ENCODE results near the gene MED6. TPM values are rescaled to one million over a fixed set of nuclear protein-coding genes. Genes with fewer than 3 reads are reported as not detected.

MED6 gene
- total and polyA plus RNA-seq, 9 of the 15 experiments (the other 6 are each of a cell fraction or from before 2014, with no cell fraction given): 16.9 to 52.0 (median 30.4) TPM

DNA sequence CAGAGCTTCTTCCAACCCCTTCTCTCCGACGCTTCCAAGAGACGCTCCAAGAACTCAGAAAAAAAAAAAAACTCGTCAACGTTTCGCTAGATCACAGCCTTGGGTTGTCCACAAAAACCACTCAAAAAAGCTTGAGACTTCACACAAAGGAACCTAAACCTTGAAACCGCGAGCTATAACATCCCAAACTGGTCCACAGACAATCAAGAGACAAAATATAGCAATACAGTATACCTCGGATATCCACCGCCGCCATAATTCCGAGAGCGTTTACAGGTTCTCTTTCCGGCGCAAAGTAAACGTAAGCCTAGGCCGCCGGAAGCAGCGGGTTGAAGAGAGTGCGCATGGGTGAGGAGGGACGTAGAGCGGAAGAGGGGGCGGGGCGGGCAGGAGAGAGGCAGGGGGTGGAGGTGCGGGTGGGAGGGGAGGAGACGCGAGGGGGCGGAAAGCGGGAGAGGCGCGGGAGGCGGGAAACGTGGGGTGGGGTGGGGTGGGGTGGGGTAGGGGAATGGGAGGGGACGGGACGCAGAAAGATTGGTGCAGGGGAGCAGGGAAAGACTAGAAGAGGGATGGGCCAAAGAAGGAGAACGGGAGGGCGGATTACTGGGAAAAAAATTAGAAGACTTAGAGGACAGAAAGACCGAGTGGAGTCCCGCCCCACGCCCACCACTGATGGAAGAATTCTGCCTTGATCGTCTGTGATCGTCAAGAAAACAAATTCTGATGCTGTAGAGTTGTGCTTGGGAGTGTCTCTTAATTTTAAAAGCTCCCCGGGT, at the start of gene MED6 (continued):
- no peak for TF ChIP-seq ZBTB26 (CRISPR knock-in tag; IDR thresholded peaks at IDR 0.05)
- TF ChIP-seq ZNF23 (CRISPR knock-in tag; IDR thresholded peaks at IDR 0.05): no peak
- TF ChIP-seq MAZ (CRISPR knock-in tag; conservative IDR thresholded peaks at IDR 0.05 in 1 of 2, IDR thresholded peaks at IDR 0.05 in 1 of 2): no peak
- TF ChIP-seq, protein P1, sequence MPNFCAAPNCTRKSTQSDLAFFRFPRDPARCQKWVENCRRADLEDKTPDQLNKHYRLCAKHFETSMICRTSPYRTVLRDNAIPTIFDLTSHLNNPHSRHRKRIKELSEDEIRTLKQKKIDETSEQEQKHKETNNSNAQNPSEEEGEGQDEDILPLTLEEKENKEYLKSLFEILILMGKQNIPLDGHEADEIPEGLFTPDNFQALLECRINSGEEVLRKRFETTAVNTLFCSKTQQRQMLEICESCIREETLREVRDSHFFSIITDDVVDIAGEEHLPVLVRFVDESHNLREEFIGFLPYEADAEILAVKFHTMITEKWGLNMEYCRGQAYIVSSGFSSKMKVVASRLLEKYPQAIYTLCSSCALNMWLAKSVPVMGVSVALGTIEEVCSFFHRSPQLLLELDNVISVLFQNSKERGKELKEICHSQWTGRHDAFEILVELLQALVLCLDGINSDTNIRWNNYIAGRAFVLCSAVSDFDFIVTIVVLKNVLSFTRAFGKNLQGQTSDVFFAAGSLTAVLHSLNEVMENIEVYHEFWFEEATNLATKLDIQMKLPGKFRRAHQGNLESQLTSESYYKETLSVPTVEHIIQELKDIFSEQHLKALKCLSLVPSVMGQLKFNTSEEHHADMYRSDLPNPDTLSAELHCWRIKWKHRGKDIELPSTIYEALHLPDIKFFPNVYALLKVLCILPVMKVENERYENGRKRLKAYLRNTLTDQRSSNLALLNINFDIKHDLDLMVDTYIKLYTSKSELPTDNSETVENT (CRISPR knock-in tag; IDR thresholded peaks at IDR 0.05): no peak
- no peak for TF ChIP-seq CREB3L1 (IDR thresholded peaks at IDR 0.05; ENCODE audit: borderline replicate concordance, low read depth)
- no peak for TF ChIP-seq NR3C1 (CRISPR knock-in tag; IDR thresholded peaks at IDR 0.05)
- no peak for TF ChIP-seq BCOR (IDR thresholded peaks at IDR 0.05)
- no peak for TF ChIP-seq CTCFL (IDR thresholded peaks at IDR 0.05; ENCODE audit: borderline replicate concordance, insufficient read depth, low read depth, low read length, poor library complexity, severe bottlenecking)
- TF ChIP-seq TRIM24 (IDR thresholded peaks at IDR 0.05): no peak
- TF ChIP-seq ZBTB11 (CRISPR knock-in tag; IDR thresholded peaks at IDR 0.05): 0 out of 6 replicates have a peak, but pooled peaks of 1 of the 3 experiments have one; percentile 30
- TF ChIP-seq SRSF7 (optimal IDR thresholded peaks at IDR 0.05; ENCODE audit: low read depth, low read length): no peak
- no peak for TF ChIP-seq XRCC3 (IDR thresholded peaks at IDR 0.05)
- TF ChIP-seq IFI16 (CRISPR knock-in tag; IDR thresholded peaks at IDR 0.05): no peak
- no peak for TF ChIP-seq TARDBP (IDR thresholded peaks at IDR 0.05)
- TF ChIP-seq KLF10 (CRISPR knock-in tag; IDR thresholded peaks at IDR 0.05): no peak

All from K562 (cell line).